Kidney (tissue), 14 donors: Measurements from ENCODE around the gene LNPK. TPM values are rescaled to one million over a fixed set of nuclear protein-coding genes. Genes with fewer than 3 reads are reported as not detected.
"Not testable (repeated sequence)": the region's sequence is repeated elsewhere in the genome, so short reads cannot be mapped to it uniquely, and the experiment has no call there.

ENCODE experiments used
- DNase-seq, 5 donors: peaks; one replicate each; pipeline ENCODE4 v3.0.0-alpha.2; 2013 to 2020
- FAIRE-seq: peaks from 2 replicates; lab custom pipeline; 2012; peaks lifted over from hg19 to GRCh38; lab: Jason Lieb, UNC
- H3K27ac ChIP-seq, 2 donors: one replicate each; pipeline ENCODE4 v1.7.0; 2013; ENCODE audit warnings: low read depth in 2 of 2, low read length in 2 of 2, inconsistent platforms in 1 of 2
- H3K27me3 ChIP-seq: one replicate; pipeline ENCODE4 v1.7.1; 2013; ENCODE audit warnings: low read length, inconsistent platforms; ENCODE audit not compliant: control insufficient read depth, insufficient read depth
- H3K36me3 ChIP-seq, 3 donors: one replicate each; pipeline versions ENCODE4 v1.7.0 to v1.7.1; 2013; ENCODE audit warnings: low read length in 3 of 3, control low read depth in 1 of 3, inconsistent platforms in 1 of 3; ENCODE audit not compliant: insufficient read depth in 3 of 3, control insufficient read depth in 2 of 3
- H3K4me1 ChIP-seq, 3 donors: one replicate each; pipeline versions ENCODE4 v1.7.0 to v1.7.1; 2013; ENCODE audit warnings: low read length in 3 of 3, inconsistent platforms in 1 of 3, low read depth in 1 of 3; ENCODE audit not compliant: control insufficient read depth in 2 of 3, insufficient read depth in 2 of 3
- H3K4me3 ChIP-seq, 3 donors: one replicate each; pipeline versions ENCODE4 v1.7.0 to v1.8.1; 2013; ENCODE audit warnings: low read length in 3 of 3, control low read depth in 1 of 3, inconsistent platforms in 1 of 3
- H3K9ac ChIP-seq, 3 donors: one replicate each; pipeline versions ENCODE4 v1.7.0 to v1.7.1; 2013; ENCODE audit warnings: low read length in 3 of 3, control low read depth in 1 of 3, inconsistent platforms in 1 of 3
- H3K9me3 ChIP-seq, 3 donors: one replicate each; pipeline versions ENCODE4 v1.7.0 to v1.7.1; 2013; ENCODE audit warnings: low read length in 3 of 3, control low read depth in 1 of 3, inconsistent platforms in 1 of 3; ENCODE audit not compliant: control insufficient read depth in 2 of 3, insufficient read depth in 1 of 3
- intact Hi-C: fragments of 100-400 bp; cut with DNase I; formaldehyde crosslinking; loops from one replicate; pipeline ENCODE4 v1.11.1; 2022
- polyA plus RNA-seq: library from polyadenylated mRNA; stranded (reverse); fragments of 350-450 nt; fragmentation: Illumina TruSeq; extraction: RNeasy Lipid Tissue Mini Kit (QIAGEN cat#74804); gene quantifications from one replicate; pipeline ENCODE4 v1.2.3, GENCODE V29; 2014; ENCODE audit warnings: low read depth, low replicate concordance; ENCODE audit not compliant: insufficient read depth
- total RNA-seq: library from RNA; stranded (reverse); fragmentation: NEBNext Ultra II Directional; extraction: Animal tissue kit (Norgen Biotek cat#: 25700); gene quantifications from one replicate; pipeline ENCODE4 v1.2.1, GENCODE V29; 2021
- TF ChIP-seq, protein P1 (sequence below): IDR thresholded peaks from 3 replicates; pipeline ENCODE4 v1.5.1; 2012; ENCODE audit warnings: mild to moderate bottlenecking, moderate library complexity, borderline replicate concordance; ENCODE audit not compliant: insufficient read depth; ENCODE audit errors: extremely low read depth
- donor health status: control.
- donor health status: control.
- donor health status: control.
- donor health status: control.
- donor health status: control.
- donor health status: DM: yes; HTN: yes; CAD: no.
- donor health status: Normal renal cell carcinoma (clear cell type).

The LNPK gene
- total and polyA plus RNA-seq, 2 donors from 2014 or later, result 5.1 to 29.0 TPM

DNA sequence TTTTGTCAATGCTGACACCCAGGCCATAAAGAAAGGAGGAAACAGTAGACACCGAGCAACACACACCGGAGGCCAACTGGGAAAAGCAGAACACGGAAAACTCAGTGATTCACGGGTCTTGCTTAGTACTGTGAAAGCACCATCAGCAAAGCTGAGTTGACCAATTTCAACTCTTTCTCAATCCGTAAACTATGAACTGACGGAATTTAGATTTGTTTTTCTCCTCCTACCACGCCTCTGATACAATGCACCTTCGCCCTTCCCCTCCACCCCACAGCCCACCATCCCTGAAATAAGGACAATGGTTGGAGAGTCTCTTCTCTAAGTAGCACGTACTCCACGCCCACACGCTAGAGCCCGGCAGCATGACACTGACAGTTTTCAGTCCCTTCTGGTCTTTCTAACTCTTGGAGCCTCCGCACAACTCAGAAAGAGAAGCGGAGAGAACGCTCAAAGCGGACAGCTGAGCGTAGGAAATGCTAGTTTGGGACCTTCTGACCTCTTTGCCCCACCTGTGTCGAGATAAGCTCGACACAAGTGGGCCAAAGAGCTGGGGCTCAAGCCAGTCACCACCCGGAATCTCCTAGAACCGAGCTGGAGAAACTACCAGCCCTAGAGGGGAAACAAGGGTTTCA lies 669 bp downstream of the LNPK start:
- Histone ChIP-seq H3K27me3 (no peaks in the 10 kb centered on the region), H3K27ac (peak overlapping the region; percentile 68 to 71), H3K4me1 (peaks cover 0 to 4% (median 0%) of the 10 kb centered on the region in 3 donors), H3K9ac (peak overlapping the region; percentile 46 to 88 (median 67)), H3K4me3 (peak overlapping the region; percentile 66 to 86 (median 83)), H3K9me3 (no peaks in the 10 kb centered on the region), H3K36me3 (no peaks in the 10 kb centered on the region)
- FAIRE-seq (no peak), DNase-seq (peak; percentile 62 to 88 (median 74))
- TF ChIP-seq, protein P1, sequence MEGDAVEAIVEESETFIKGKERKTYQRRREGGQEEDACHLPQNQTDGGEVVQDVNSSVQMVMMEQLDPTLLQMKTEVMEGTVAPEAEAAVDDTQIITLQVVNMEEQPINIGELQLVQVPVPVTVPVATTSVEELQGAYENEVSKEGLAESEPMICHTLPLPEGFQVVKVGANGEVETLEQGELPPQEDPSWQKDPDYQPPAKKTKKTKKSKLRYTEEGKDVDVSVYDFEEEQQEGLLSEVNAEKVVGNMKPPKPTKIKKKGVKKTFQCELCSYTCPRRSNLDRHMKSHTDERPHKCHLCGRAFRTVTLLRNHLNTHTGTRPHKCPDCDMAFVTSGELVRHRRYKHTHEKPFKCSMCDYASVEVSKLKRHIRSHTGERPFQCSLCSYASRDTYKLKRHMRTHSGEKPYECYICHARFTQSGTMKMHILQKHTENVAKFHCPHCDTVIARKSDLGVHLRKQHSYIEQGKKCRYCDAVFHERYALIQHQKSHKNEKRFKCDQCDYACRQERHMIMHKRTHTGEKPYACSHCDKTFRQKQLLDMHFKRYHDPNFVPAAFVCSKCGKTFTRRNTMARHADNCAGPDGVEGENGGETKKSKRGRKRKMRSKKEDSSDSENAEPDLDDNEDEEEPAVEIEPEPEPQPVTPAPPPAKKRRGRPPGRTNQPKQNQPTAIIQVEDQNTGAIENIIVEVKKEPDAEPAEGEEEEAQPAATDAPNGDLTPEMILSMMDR, result no peak
- intact Hi-C loops, result no loop called here

- Histone ChIP-seq H3K4me1 (peaks cover 0 to 4% (median 0%) of the 10 kb centered on the region in 3 donors), H3K36me3 (no peaks in the 10 kb centered on the region), H3K9me3 (no peaks in the 10 kb centered on the region), H3K27ac (no peak overlapping the region), H3K4me3 (no peak overlapping the region), H3K9ac (no peak overlapping the region), H3K27me3 (no peaks in the 10 kb centered on the region)
- FAIRE-seq, result no peak
- TF ChIP-seq, protein P1, result no peak
- no peak for DNase-seq
- intact Hi-C loops, result no loop called here
Observed at GRCh38 chr2:175999283-175999819, 2.7 kb downstream of the LNPK start.

DNA sequence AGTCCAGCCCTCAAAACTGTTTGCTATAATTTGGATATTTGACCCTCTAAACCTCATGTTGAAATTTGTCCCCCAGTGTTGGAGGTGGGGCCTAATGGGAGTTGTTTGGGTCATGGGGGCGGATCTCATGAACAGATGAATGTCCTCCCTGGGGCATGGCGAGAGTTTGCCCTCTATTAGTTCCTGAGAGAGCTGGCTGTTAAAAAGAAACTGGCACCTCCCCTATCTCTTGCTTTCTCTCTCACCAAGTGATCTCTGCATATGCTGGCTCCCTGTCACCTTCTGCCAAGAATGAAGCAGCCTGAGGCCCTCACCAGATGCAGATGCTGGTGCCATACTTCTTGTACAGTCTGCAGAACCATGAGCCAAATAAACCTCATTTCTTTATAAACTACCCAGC lies 12.0 kb downstream of the LNPK start:
- TF ChIP-seq, protein P1, result no peak
- no peaks in the 10 kb centered on the region for H3K36me3 ChIP-seq
- FAIRE-seq (no peak), DNase-seq (no peak)
- H3K27me3 ChIP-seq, result no peaks in the 10 kb centered on the region
- H3K27ac ChIP-seq, result no peak overlapping the region
- H3K4me3 ChIP-seq, result no peak overlapping the region
- no peaks in the 10 kb centered on the region for H3K9me3 ChIP-seq
- intact Hi-C loops, result no loop called here
- no peaks in the 10 kb centered on the region for H3K4me1 ChIP-seq
- H3K9ac ChIP-seq, result no peak overlapping the region

GRCh38 chr2:175987126-175987525 lies 14.9 kb downstream of the LNPK start:
- DNase-seq, intact Hi-C loops, H3K27me3 ChIP-seq, H3K27ac ChIP-seq, H3K9ac ChIP-seq, H3K9me3 ChIP-seq, H3K4me1 ChIP-seq, H3K36me3 ChIP-seq, H3K4me3 ChIP-seq, FAIRE-seq: not testable (repeated sequence)
